Rectal smooth muscle tissue (tissue), 1 donor: Measurements from ENCODE around the gene CHST12.

Source experiments
- H3K27ac ChIP-seq: one replicate; pipeline ENCODE4 v1.7.0; 2013; ENCODE audit warnings: low read depth, low read length, inconsistent platforms
- H3K27me3 ChIP-seq: one replicate; pipeline ENCODE4 v1.7.0; 2013; ENCODE audit warnings: low read length; ENCODE audit not compliant: control insufficient read depth, insufficient read depth
- H3K36me3 ChIP-seq: one replicate; pipeline ENCODE4 v1.7.0; 2013; ENCODE audit warnings: low read length; ENCODE audit not compliant: control insufficient read depth, insufficient read depth
- H3K4me1 ChIP-seq: one replicate; pipeline ENCODE4 v1.7.0; 2013; ENCODE audit warnings: low read length; ENCODE audit not compliant: control insufficient read depth, insufficient read depth
- H3K4me3 ChIP-seq: one replicate; pipeline ENCODE4 v1.7.0; 2013; ENCODE audit warnings: low read length
- H3K9ac ChIP-seq: one replicate; pipeline ENCODE4 v1.7.0; 2013; ENCODE audit warnings: low read length

Gene CHST12

GRCh38 chr7:2398506-2398905 lies 4.9 kb upstream of the CHST12 start:
- Histone ChIP-seq H3K27ac (no peak overlapping the region), H3K27me3 (no peaks in the 10 kb centered on the region), H3K4me1 (peaks cover 4% of the 10 kb centered on the region), H3K9ac (no peak overlapping the region), H3K4me3 (no peak overlapping the region), H3K36me3 (no peaks in the 10 kb centered on the region)

- Histone ChIP-seq H3K9ac (no peak overlapping the region), H3K36me3 (no peaks in the 10 kb centered on the region), H3K4me3 (no peak overlapping the region), H3K27me3 (no peaks in the 10 kb centered on the region), H3K4me1 (peaks cover 9% of the 10 kb centered on the region), H3K27ac (peak overlapping the region; percentile 72)
These were observed 3.4 kb upstream of the CHST12 start for GRCh38 chr7:2399848-2400587.

- H3K36me3 ChIP-seq, result no peaks in the 10 kb centered on the region
- H3K4me3 ChIP-seq, result peak overlapping the region; percentile 96
- no peaks in the 10 kb centered on the region for H3K27me3 ChIP-seq
- no peak overlapping the region for H3K27ac ChIP-seq
- H3K9ac ChIP-seq, result no peak overlapping the region
- peaks cover 9% of the 10 kb centered on the region for H3K4me1 ChIP-seq
These were observed 761 bp upstream of the CHST12 start for GRCh38 chr7:2402687-2403013.

GRCh38 chr7:2403718-2404648 lies 572 bp downstream of the CHST12 start:
- H3K4me3 ChIP-seq, result peak overlapping the region; percentile 78
- H3K4me1 ChIP-seq, result peaks cover 9% of the 10 kb centered on the region
- peak overlapping the region; percentile 45 for H3K27ac ChIP-seq
- no peaks in the 10 kb centered on the region for H3K27me3 ChIP-seq
- no peaks in the 10 kb centered on the region for H3K36me3 ChIP-seq
- H3K9ac ChIP-seq, result peak overlapping the region; percentile 56

GRCh38 chr7:2404714-2405119 lies 1.3 kb downstream of the CHST12 start:
- peak overlapping the region; percentile 78 for H3K4me3 ChIP-seq
- peak overlapping the region; percentile 56 for H3K9ac ChIP-seq
- no peaks in the 10 kb centered on the region for H3K36me3 ChIP-seq
- no peaks in the 10 kb centered on the region for H3K27me3 ChIP-seq
- no peak overlapping the region for H3K27ac ChIP-seq
- peaks cover 9% of the 10 kb centered on the region for H3K4me1 ChIP-seq

- Histone ChIP-seq H3K4me3 (no peak overlapping the region), H3K27me3 (no peaks in the 10 kb centered on the region), H3K4me1 (peaks cover 6% of the 10 kb centered on the region), H3K9ac (no peak overlapping the region), H3K36me3 (no peaks in the 10 kb centered on the region), H3K27ac (no peak overlapping the region)
These were observed 1.8 kb downstream of the CHST12 start for GRCh38 chr7:2405201-2405600.

GRCh38 chr7:2405601-2406345 lies 2.4 kb downstream of the CHST12 start:
- H3K36me3 ChIP-seq, result no peaks in the 10 kb centered on the region
- H3K27ac ChIP-seq, result no peak overlapping the region
- no peak overlapping the region for H3K9ac ChIP-seq
- peaks cover 5% of the 10 kb centered on the region for H3K4me1 ChIP-seq
- H3K4me3 ChIP-seq, result peak overlapping the region; percentile 5
- no peaks in the 10 kb centered on the region for H3K27me3 ChIP-seq

GRCh38 chr7:2409745-2410414 lies 6.5 kb downstream of the CHST12 start:
- Histone ChIP-seq H3K9ac (no peak overlapping the region), H3K27ac (no peak overlapping the region), H3K4me3 (no peak overlapping the region), H3K4me1 (peaks cover 6% of the 10 kb centered on the region), H3K27me3 (no peaks in the 10 kb centered on the region), H3K36me3 (no peaks in the 10 kb centered on the region)

- H3K9ac ChIP-seq, result no peak overlapping the region
- H3K27me3 ChIP-seq, result no peaks in the 10 kb centered on the region
- no peak overlapping the region for H3K4me3 ChIP-seq
- peaks cover 6% of the 10 kb centered on the region for H3K4me1 ChIP-seq
- H3K36me3 ChIP-seq, result no peaks in the 10 kb centered on the region
- H3K27ac ChIP-seq, result no peak overlapping the region
These were observed 7.6 kb downstream of the CHST12 start for GRCh38 chr7:2411049-2411448.

GRCh38 chr7:2411815-2412586 lies 8.6 kb downstream of the CHST12 start:
- Histone ChIP-seq H3K4me1 (peaks cover 6% of the 10 kb centered on the region), H3K36me3 (no peaks in the 10 kb centered on the region), H3K27ac (peak overlapping the region; percentile 1), H3K27me3 (no peaks in the 10 kb centered on the region), H3K9ac (no peak overlapping the region), H3K4me3 (no peak overlapping the region)

GRCh38 chr7:2412587-2413201 lies 9.3 kb downstream of the CHST12 start:
- Histone ChIP-seq H3K4me1 (peaks cover 6% of the 10 kb centered on the region), H3K27ac (no peak overlapping the region), H3K36me3 (no peaks in the 10 kb centered on the region), H3K27me3 (no peaks in the 10 kb centered on the region), H3K9ac (no peak overlapping the region), H3K4me3 (no peak overlapping the region)
